Lung (tissue), 12 donors: ENCODE measurements around the gene NDFIP1. TPM values are rescaled to one million over a fixed set of nuclear protein-coding genes. Genes with fewer than 3 reads are reported as not detected.

Experiments
- ATAC-seq: fragments of 200-7000 bp; cut with Tn5 transposase; one replicate; pipeline ENCODE4 v1.9.1; 2020; ENCODE audit warnings: moderate number of reproducible peaks; ENCODE audit not compliant: insufficient read depth, low FRiP score
- DNase-seq, 3 donors: peaks; one replicate each; pipeline ENCODE4 v3.0.0-alpha.2; 2013 to 2017
- H3K27ac ChIP-seq, 2 donors: one replicate each; pipeline ENCODE4 v1.5.1; 2013; ENCODE audit warnings: mild to moderate bottlenecking in 2 of 2, moderate library complexity in 2 of 2, control low read depth in 1 of 2, inconsistent platforms in 1 of 2, low read depth in 1 of 2, low read length in 1 of 2
- H3K27me3 ChIP-seq, 3 donors: one replicate each; pipeline ENCODE4 v1.5.1; 2013; ENCODE audit warnings: low read length in 2 of 3; ENCODE audit not compliant: control insufficient read depth in 3 of 3, insufficient read depth in 3 of 3
- H3K36me3 ChIP-seq, 4 donors: one replicate each; pipeline ENCODE4 v1.5.1; 2013; ENCODE audit warnings: low read length in 4 of 4, mild to moderate bottlenecking in 1 of 4, moderate library complexity in 1 of 4; ENCODE audit not compliant: control insufficient read depth in 4 of 4, insufficient read depth in 4 of 4
- H3K4me1 ChIP-seq, 5 donors: one replicate each; pipeline ENCODE4 v1.5.1; 2013; ENCODE audit warnings: low read length in 5 of 5, mild to moderate bottlenecking in 2 of 5, moderate library complexity in 1 of 5; ENCODE audit not compliant: control insufficient read depth in 5 of 5, insufficient read depth in 5 of 5
- H3K4me3 ChIP-seq: one replicate; pipeline ENCODE4 v1.5.1; 2013; ENCODE audit warnings: mild to moderate bottlenecking, control low read depth, moderate library complexity
- H3K9ac ChIP-seq, 2 donors: one replicate each; pipeline ENCODE4 v1.5.1; 2013; ENCODE audit warnings: low read length in 2 of 2, control low read depth in 1 of 2; ENCODE audit not compliant: insufficient read depth in 1 of 2
- H3K9me3 ChIP-seq, 4 donors: one replicate each; pipeline ENCODE4 v1.5.1; 2013; ENCODE audit warnings: low read length in 3 of 4, mild to moderate bottlenecking in 1 of 4, moderate library complexity in 1 of 4; ENCODE audit not compliant: control insufficient read depth in 4 of 4, insufficient read depth in 3 of 4
- CTCF ChIP-seq: IDR thresholded peaks from 2 replicates; pipeline ENCODE4 v1.5.1; 2012; ENCODE audit warnings: mild to moderate bottlenecking; ENCODE audit errors: control extremely low read depth, extremely low read depth
- WGBS, 2 donors: extraction: QIAGEN DNeasy Blood & Tissue Kit; methylation state at CpG; one replicate each; pipeline ENCODE4 v1.1.7; 2013; 5-methylcytosine and 5-hydroxymethylcytosine counted together
- polyA plus RNA-seq, 2 donors: library from polyadenylated mRNA; stranded (reverse); fragments of 200-250 nt; gene quantifications; one replicate each; pipeline ENCODE4 v1.2.1, GENCODE V29; 2013
- total RNA-seq, 2 donors: library from RNA; depleted of rRNA in 1 of 2; stranded (reverse); fragments of >200 nt in 1 of 2; gene quantifications; one replicate each; pipeline ENCODE4 v1.2.1, GENCODE V29; 2014 to 2021
- donor health status: control.
- donor health status: control.
- donor health status: Bipolar disorder and iron deficiency.
- donor health status: healthy.
- donor health status: DM: yes; HTN: yes; CAD: no.

The NDFIP1 gene
- total and polyA plus RNA-seq, 4 donors, result 31.5 to 106 (median 68.4) TPM

- DNase-seq (no peak), ATAC-seq (no peak)
- WGBS, 2 donors, result 94 to 95% methylated on average over 3 of the region's 3 CpGs
- TF ChIP-seq CTCF, result no peak
- Histone ChIP-seq H3K36me3 (peaks cover 0 to 13% (median 8%) of the 10 kb centered on the region in 4 donors), H3K9me3 (peaks cover 0 to 4% (median 0%) of the 10 kb centered on the region in 4 donors), H3K27me3 (no peaks in the 10 kb centered on the region), H3K4me3 (no peak overlapping the region), H3K27ac (no peak overlapping the region), H3K4me1 (peaks cover 0 to 9% (median 1%) of the 10 kb centered on the region in 5 donors), H3K9ac (no peak overlapping the region)
Observed at GRCh38 chr5:142125378-142125777, 16.8 kb downstream of the NDFIP1 start.

GRCh38 chr5:142125963-142126362 lies 17.4 kb downstream of the NDFIP1 start:
- no peak for TF ChIP-seq CTCF
- peaks cover 0 to 9% (median 0%) of the 10 kb centered on the region in 5 donors for H3K4me1 ChIP-seq

GRCh38 chr5:142128675-142129208 lies 20.2 kb downstream of the NDFIP1 start:
- WGBS, 2 donors, result 32 to 44% methylated on average over 3 of the region's 3 CpGs
- no peak overlapping the region for H3K27ac ChIP-seq
- no peak overlapping the region for H3K4me3 ChIP-seq
- no peak for ATAC-seq
- H3K36me3 ChIP-seq, result peaks cover 3 to 19% (median 10%) of the 10 kb centered on the region in 4 donors
- H3K4me1 ChIP-seq, result peaks cover 0 to 8% (median 0%) of the 10 kb centered on the region in 5 donors
- DNase-seq, result no peak
- no peaks in the 10 kb centered on the region for H3K27me3 ChIP-seq
- TF ChIP-seq CTCF, result no peak
- H3K9ac ChIP-seq, result no peak overlapping the region
- peaks cover 0 to 4% (median 0%) of the 10 kb centered on the region in 4 donors for H3K9me3 ChIP-seq

More at GRCh38 chr5:142125963-142126362, 17.4 kb downstream of the NDFIP1 start:
- H3K9ac ChIP-seq, result no peak overlapping the region
- H3K4me3 ChIP-seq, result no peak overlapping the region
- H3K9me3 ChIP-seq, result peaks cover 0 to 4% (median 0%) of the 10 kb centered on the region in 4 donors
- H3K27me3 ChIP-seq, result no peaks in the 10 kb centered on the region
- H3K36me3 ChIP-seq, result peaks cover 0 to 10% (median 6%) of the 10 kb centered on the region in 4 donors
- DNase-seq (no peak), ATAC-seq (no peak)
- H3K27ac ChIP-seq, result no peak overlapping the region
